Prostate gland (tissue), 2 donors: ENCODE data around the gene MAP2K1. TPM values are rescaled to one million over a fixed set of nuclear protein-coding genes. Genes with fewer than 3 reads are reported as not detected.

Experiments used
- DNase-seq: peaks from one replicate; pipeline ENCODE4 v3.0.0-alpha.2; 2019; ENCODE audit warnings: low spot score
- H3K27ac ChIP-seq, 2 donors: fragments of 200-600 bp; sonication (generic); 2 replicates each; pipeline ENCODE4 v1.5.1; 2017 to 2019
- H3K27me3 ChIP-seq: fragments of 200-600 bp; sonication (generic); replicated peaks from 2 replicates; pipeline ENCODE4 v1.5.1; 2019; ENCODE audit not compliant: insufficient read depth
- H3K36me3 ChIP-seq, 2 donors: fragments of 200-600 bp; sonication (generic); 1 replicate in 1 of 2; 2 replicates in 1 of 2; pipeline versions ENCODE4 v1.5.1 to v1.8.1; 2017 to 2019
- H3K4me1 ChIP-seq: fragments of 200-600 bp; sonication (generic); replicated peaks from 2 replicates; pipeline ENCODE4 v1.5.1; 2019
- H3K4me3 ChIP-seq, 2 donors: fragments of 200-600 bp; sonication (generic); 2 replicates each; pipeline ENCODE4 v1.5.1; 2017 to 2019
- H3K9me3 ChIP-seq: fragments of 200-600 bp; sonication (generic); 2 replicates; pipeline ENCODE4 v1.5.1; 2017
- CTCF ChIP-seq, 4 experiments: fragments of 200-600 bp in 2 of 4; fragments of 450-650 bp in 2 of 4; sonication (generic) in 2 of 4; IDR thresholded peaks; 1 replicate in 3 of 4; 2 replicates in 1 of 4; pipeline ENCODE4 v1.5.1; 2016 to 2019; ENCODE audit warnings: antibody characterized with exemption in 4 of 4, mild to moderate bottlenecking in 2 of 4, moderate library complexity in 2 of 4
- POLR2A ChIP-seq: fragments of 450-650 bp; IDR thresholded peaks from one replicate; pipeline ENCODE4 v1.6.1; 2016; ENCODE audit warnings: antibody characterized with exemption, mild to moderate bottlenecking
- POLR2AphosphoS5 ChIP-seq: sonication (generic); formaldehyde crosslinking; IDR thresholded peaks from one replicate; pipeline ENCODE4 v1.6.1; 2017; ENCODE audit warnings: antibody characterized with exemption
- WGBS: methylation state at CpG from one replicate; pipeline ENCODE4 v1.1.5; 2018; 5-methylcytosine and 5-hydroxymethylcytosine counted together
- intact Hi-C: fragments of 100-400 bp; cut with DNase I; formaldehyde crosslinking; loops from one replicate; pipeline ENCODE4 v1.14.2; 2022
- total RNA-seq, 2 donors: library from RNA; depleted of rRNA; stranded (reverse); fragments of >200 nt; gene quantifications; one replicate each; pipeline ENCODE4 v1.1.0, GENCODE V29; 2016

Gene MAP2K1
- total RNA-seq, 2 donors from 2014 or later, result 28.0 to 29.0 TPM

- intact Hi-C loops, result no loop called here
- H3K9me3 ChIP-seq, result no peaks in the 10 kb centered on the region
Observed at GRCh38 chr15:66415360-66415759, 28.6 kb downstream of the MAP2K1 start.

DNA sequence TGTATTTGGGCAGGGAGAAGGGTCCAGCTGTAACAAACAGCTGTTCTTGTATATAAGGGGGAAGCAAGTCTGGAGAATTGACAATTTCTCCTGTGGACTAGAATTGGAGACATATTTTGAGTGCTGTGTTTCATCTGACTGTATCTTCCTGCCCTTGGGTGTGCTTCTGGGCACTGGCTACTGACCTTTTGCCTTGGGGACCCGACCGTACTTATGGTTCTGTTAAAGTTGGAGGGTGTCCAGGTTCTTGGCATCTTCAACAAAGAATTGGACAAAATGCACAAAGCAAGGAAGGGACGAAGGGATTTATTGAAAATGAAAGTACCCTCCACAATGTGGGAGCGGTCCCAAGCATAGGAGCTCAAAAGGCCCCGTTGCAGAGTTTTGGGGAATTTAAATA, 31.0 kb downstream of the MAP2K1 start:
- Histone ChIP-seq H3K4me3 (no peak overlapping the region), H3K36me3 (no peaks in the 10 kb centered on the region), H3K27me3 (no peaks in the 10 kb centered on the region), H3K9me3 (no peaks in the 10 kb centered on the region), H3K27ac (no peak overlapping the region), H3K4me1 (no peaks in the 10 kb centered on the region)
- 46% methylated on average over 5 of the region's 5 CpGs for WGBS
- no peak for DNase-seq
- TF ChIP-seq POLR2AphosphoS5 (no peak), CTCF (IDR thresholded peaks at IDR 0.05) (no peak), POLR2A (no peak)
- intact Hi-C loops, result no loop called here

More at GRCh38 chr15:66415360-66415759, 28.6 kb downstream of the MAP2K1 start:
- Histone ChIP-seq H3K36me3 (no peaks in the 10 kb centered on the region), H3K4me1 (no peaks in the 10 kb centered on the region), H3K27me3 (no peaks in the 10 kb centered on the region), H3K27ac (no peak overlapping the region), H3K4me3 (no peak overlapping the region)
- TF ChIP-seq POLR2A (no peak), CTCF (IDR thresholded peaks at IDR 0.05) (no peak), POLR2AphosphoS5 (no peak)
- DNase-seq, result no peak

DNA sequence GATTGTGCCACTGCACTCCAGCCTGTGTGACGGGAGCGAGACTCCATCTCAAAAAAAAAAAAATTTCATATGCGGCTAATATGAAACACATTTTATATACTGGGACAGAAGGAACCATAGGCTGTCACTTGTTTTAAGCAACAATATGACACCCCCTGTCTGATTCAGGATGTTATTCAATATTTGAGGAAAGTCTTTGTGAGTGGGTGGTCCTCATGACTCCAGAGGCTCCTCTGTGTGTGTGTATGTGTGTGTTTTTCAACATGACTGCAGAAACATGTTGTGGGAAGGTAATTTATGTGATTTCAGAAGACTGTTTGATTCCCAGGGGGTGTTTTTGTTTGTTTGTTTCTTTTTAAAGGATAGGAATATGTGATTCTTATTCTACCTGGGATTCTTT, 32.8 kb downstream of the MAP2K1 start:
- Histone ChIP-seq H3K4me1 (no peaks in the 10 kb centered on the region), H3K27me3 (no peaks in the 10 kb centered on the region), H3K36me3 (no peaks in the 10 kb centered on the region), H3K4me3 (no peak overlapping the region), H3K9me3 (no peaks in the 10 kb centered on the region), H3K27ac (no peak overlapping the region)
- no peak for DNase-seq
- intact Hi-C loops, result no loop called here
- 95% methylated on average over 3 of the region's 3 CpGs for WGBS
- TF ChIP-seq POLR2AphosphoS5, result no peak

DNA sequence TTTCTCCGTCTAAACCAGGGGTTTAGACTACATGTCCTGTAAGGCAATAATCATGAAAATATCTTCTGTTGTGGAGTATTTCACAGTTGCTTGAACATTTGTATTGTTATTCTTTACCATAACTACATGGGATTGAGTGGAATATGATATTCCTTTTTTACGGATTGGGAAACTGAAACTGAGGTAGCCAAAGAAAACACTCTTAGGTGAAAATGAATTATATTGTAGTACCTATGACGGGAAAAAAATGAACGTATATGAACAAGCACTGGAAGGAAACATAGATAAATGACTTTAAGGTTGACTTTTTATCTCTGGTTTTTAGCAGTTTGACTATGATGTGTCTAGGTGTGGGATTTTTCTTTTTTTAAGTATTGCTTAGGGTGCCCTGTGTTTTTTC, 35.6 kb downstream of the MAP2K1 start:
- 91% methylated on average over 4 of the region's 4 CpGs for WGBS
- no peak for TF ChIP-seq POLR2AphosphoS5
- no peak for TF ChIP-seq CTCF (IDR thresholded peaks at IDR 0.05)
- no peak for TF ChIP-seq POLR2A
- intact Hi-C loops, result no loop called here

DNA sequence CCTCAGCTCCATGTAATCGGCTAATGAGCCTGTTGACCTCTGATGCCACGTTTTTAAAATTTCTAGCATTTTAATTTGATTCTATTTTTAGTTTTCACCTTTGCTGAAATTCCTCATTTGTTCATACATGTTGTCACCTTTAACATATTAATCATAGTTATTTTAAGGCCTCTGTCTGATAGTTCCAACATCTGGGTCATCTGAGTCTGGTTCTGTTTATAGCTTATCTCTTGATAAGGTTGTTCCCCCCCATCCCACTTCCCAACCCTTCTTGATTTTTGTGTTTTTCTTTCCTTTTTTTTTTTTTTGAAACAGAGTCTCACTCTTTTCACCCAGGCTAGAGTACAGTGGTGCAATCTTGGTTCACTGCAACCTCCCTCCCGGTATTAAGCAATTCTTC, 36.4 kb downstream of the MAP2K1 start:
- DNase-seq, result no peak
- Histone ChIP-seq H3K4me1 (no peaks in the 10 kb centered on the region), H3K36me3 (no peaks in the 10 kb centered on the region), H3K27me3 (no peaks in the 10 kb centered on the region), H3K27ac (no peak overlapping the region), H3K4me3 (no peak overlapping the region), H3K9me3 (no peaks in the 10 kb centered on the region)
- 90% methylated on average over 3 of the region's 3 CpGs for WGBS
- intact Hi-C loops, result no loop called here
- no peak for TF ChIP-seq POLR2A
- no peak for TF ChIP-seq POLR2AphosphoS5
- no peak for TF ChIP-seq CTCF (IDR thresholded peaks at IDR 0.05)

More for the DNA sequence above, 35.6 kb downstream of the MAP2K1 start:
- Histone ChIP-seq H3K4me3 (no peak overlapping the region), H3K4me1 (no peaks in the 10 kb centered on the region), H3K9me3 (no peaks in the 10 kb centered on the region), H3K27me3 (no peaks in the 10 kb centered on the region), H3K27ac (no peak overlapping the region), H3K36me3 (no peaks in the 10 kb centered on the region)
- no peak for DNase-seq
